Limb (tissue), 2 donors: ENCODE results near the gene RAB7B.

Experiments used
- DNase-seq, 2 donors: peaks; one replicate each; pipeline ENCODE4 v3.0.0-alpha.2; 2016; ENCODE audit errors: extremely low spot score in 2 of 2

RAB7B gene

DNA sequence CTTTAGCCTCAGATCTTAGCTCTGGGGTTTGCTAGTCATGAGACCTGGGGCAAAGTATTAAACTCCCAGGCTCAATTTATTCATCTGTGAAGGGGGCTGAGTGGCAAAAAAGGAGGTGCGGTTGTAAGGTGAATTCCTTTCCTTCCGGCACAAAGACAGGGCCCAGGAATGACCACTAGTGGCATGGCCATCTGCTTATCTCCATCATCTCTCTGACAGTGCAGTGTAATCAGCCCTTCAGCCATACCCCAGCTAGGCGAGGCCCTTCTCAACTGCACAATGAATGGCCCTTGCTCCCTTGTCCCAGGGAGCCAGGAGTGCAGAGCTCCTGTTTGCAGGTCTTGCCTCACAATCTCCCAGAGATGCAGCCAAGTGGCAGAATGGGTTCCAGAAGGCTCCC lies 54.3 kb downstream of the RAB7B start:
- no peak for DNase-seq

DNA sequence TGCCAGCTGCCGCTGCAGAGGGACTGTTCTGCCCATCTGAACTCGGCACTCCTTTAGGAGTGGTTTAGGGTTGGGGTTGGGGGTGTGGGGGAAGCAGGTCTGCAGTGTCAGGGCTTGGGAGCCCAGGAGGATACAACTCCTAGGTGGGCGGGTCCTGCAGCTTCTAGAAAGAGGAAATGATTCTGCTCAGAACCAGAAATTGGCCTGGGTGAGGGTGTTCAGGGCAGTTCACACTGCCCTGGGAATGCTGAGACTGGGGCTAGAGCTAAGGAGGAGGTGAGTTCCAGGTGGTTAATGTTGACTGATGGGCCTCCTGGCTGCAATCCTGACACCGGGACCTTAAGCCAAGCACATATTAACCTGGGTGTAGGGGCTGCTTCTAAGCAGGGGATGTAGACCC lies 55.2 kb downstream of the RAB7B start:
- no peak for DNase-seq

DNA sequence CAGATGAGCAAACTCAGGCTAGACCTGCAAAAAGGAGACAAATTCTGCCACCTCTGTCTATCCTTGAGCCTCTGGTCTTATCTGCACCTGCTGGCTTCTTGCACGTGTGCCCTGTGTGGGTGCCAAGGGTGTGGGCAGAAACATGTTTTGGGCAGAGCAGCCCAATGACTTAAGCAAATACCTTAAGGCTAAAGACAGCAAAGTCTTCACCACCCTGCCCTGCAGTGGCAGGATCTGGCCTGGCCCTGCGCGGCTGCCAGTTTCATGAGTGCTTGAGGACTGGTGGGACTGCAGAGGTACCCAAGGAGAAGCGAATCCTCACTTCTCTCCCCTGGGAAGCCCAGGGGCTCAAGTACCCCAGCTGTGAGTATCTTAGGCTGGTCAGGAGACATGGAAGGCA lies 56.2 kb downstream of the RAB7B start:
- no peak for DNase-seq

DNA sequence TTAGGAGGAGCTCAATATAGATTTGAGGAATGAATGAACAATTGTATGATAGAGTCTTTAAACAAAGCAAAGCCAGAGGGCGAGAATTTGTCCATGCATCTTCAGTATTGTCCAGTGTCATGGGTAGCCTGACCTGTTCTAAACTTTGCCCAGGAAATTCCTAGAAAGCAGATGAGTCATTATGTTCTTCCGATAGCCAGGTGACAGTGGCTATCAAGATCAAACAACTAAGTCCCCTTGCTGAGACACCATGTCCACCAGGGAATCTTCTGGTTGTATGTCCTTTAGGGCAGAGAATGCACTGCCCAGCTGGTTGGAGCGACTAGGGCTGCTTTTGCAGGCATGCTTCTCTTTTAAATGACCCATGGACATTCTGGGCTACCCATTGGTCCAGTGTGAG lies 58.1 kb downstream of the RAB7B start:
- DNase-seq, result no peak

GRCh38 chr1:205944525-205944924 lies 58.7 kb downstream of the RAB7B start:
- no peak for DNase-seq

GRCh38 chr1:205943245-205943644 lies 60.0 kb downstream of the RAB7B start, which contains the start of gene SLC26A9:
Gene SLC26A9, minus strand, starts transcription at chr1:205943456. Its CDS starts 7,636 bp downstream, at chr1:205935820.
- no peak for DNase-seq

- no peak for DNase-seq
Observed at GRCh38 chr1:205942631-205943159, 60.5 kb downstream of the RAB7B start.

DNA sequence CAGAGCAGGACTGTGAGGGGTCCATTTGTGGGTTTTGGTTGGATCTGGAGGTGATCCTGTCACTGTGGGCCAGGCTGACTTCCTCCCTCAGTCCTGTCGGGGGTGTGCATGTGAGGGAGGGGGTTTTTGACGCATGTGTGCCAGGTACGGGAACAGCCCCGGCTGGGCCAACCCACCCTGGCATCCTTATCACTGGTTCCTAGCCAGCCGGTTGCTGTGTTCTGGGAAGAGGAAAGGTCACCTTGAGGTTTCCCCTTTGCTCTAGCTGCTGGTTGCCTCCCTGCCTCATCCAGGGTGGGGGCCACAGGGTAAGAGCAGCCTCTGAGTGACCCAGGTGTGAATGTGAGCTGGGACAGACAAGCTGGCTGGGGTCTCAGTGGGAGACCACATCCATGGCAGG lies 62.5 kb downstream of the RAB7B start:
- no peak for DNase-seq

- DNase-seq, result no peak
Observed at GRCh38 chr1:205939690-205940330, 63.4 kb downstream of the RAB7B start.

DNA sequence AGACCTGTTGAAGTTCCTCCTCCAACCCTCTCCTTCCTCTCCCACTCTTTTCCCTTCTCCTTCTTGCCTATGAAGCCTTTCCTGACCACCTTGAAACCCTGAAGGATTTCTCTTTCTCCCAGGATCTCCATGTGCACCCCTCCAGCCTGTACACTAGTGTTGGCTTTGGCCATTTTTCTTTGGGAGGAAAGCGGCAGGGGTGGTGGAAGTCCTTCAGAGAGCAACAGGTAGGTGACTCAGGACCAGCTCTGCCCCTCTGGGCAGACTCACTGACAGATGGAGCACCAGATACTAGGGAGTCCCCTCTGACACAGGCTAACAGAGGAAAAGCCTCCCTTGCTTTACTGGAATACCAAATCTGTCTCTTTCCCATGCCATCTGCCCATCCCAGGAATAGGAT lies 64.5 kb downstream of the RAB7B start:
- no peak for DNase-seq

DNA sequence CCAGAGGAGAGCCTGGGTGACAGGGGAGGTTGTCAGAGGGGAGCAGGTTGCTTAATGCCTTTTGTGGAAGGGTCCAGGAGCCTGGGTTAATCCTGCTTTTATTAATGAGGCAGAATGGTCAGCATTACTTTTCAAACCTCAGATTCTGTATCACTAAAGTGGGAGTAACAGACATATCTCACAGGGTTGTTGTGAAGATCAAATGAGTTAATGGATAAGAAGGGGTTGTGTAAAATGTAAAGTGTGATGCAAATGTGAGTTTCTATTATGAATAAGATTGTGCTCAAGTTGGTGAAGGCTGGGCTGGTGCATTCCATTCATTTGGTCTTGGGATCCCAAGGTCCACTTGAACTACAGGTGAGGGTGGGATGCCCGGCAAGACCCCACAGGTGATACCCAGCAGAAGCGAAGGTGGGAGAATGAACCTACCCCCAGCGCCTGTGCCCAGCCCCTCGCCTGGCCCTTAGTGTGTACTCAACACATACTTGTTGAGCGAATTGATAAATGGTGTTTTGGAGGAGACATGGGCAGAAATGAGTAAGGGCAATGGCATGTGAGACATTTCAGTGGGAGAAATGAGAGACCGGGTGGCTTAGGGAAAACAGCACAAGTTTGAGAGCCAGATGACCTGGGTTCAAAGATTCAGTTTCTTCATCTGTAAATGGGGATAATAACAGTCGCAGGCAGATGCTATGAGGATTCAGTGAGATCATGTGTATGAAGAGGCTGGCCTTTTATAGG lies 66.2 kb downstream of the RAB7B start:
- no peak for DNase-seq

DNA sequence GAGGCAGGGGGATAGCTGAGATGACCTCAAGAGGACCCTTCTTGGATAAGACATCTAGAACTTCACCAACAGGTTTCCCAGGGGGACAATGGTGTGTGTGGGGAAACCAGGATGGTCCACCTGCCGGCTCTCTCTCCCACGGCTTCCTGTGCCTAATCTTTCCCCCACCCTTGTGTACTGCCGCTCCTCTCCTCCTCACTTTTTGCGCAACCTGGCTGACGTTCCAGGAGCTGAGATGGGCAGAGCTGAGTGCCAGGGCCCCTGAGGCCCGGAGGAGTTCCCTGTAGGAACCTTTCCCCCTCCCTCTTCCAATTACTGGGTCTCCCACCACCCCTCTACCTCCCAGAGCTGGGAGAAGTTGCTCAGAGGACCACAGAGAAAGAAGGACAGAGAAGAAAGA lies 66.9 kb downstream of the RAB7B start:
- no peak for DNase-seq

GRCh38 chr1:205935869-205936268 lies 67.3 kb downstream of the RAB7B start:
- DNase-seq, result no peak

GRCh38 chr1:205934788-205935187 lies 68.4 kb downstream of the RAB7B start:
- no peak for DNase-seq

- no peak for DNase-seq
Observed at GRCh38 chr1:205933671-205934618, 69.2 kb downstream of the RAB7B start.

DNA sequence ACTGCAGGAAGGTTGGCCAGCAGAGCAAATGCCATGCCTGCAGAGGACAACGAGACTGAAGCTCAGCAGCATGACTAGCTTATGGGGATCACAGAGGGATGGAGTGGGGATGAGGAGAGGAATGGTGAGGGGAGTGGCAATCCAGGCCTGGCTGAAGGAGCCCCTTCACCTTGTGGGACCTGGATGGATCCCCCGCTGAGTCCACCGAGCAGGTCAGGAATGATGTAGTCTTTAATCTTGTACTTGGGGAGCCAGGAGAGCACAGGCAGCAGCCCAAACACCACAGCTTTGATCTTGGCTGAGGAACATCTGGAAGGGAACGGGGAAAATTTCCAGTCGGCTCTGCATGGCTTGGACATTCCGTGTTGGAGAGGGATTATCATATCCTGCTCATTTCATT lies 70.4 kb downstream of the RAB7B start:
- no peak for DNase-seq

- no peak for DNase-seq
Observed at GRCh38 chr1:205930799-205931281, 72.4 kb downstream of the RAB7B start.

- DNase-seq, result no peak
Observed at GRCh38 chr1:205930195-205930577, 73.0 kb downstream of the RAB7B start.

DNA sequence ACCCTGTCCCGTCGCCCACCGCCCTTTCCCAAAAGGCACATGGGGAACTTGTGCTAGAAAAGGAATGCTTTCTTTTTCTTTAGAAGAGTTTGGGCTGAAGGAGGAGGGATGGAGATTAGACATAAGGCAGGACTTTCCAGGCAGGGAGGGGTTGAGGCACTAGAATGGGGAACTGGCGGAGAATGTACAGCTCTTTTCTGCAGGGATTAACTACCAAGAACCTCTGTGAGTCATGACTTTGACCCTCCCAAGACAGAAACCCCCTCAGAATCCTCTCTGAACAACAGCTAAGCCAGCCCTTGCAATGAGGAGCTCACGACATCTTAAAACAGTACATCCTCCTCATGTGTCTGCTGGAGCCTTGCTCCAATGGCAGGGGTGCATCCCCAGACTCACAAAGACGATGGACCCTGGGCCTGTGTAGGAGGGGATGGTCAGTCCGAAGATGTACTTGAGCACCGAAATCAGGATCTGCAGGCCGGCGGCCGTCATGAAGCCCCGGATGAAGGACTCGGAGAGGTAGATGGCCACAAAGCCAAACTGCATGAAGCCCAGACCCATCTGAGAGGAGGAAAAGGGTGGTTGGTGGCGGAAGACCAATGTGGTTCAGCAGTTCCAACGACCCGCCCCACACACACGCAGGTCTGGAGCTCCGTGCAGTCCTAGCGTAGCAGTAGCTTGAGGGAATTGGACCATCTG lies 73.5 kb downstream of the RAB7B start:
- no peak for DNase-seq

GRCh38 chr1:205928317-205928716 lies 74.9 kb downstream of the RAB7B start:
- no peak for DNase-seq

DNA sequence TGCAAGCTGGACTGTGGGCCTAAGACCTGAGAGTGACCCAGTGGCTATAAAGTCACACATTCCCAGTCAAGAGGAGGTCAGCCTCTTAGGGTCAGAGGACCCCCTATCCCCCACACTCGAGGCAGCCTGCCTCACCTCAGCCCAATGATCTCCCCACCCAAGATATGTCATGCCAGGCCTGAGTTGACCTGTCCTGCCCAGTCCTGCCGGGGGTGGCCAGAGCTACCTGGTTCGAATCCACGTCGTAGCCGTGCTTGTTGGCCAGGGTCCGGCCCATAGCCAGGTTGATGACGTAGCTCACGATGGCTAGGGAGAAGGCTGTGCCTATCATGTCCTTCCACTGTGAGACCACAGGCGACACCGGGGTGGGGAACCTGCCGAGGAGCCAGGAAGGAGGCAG lies 75.5 kb downstream of the RAB7B start:
- DNase-seq, result no peak
